ENCODE measurements around the gene CHP2.
"Not testable (repeated sequence)": the region's sequence is repeated elsewhere in the genome, so short reads cannot be mapped to it uniquely, and the experiment has no call there.

The CHP2 gene

DNA sequence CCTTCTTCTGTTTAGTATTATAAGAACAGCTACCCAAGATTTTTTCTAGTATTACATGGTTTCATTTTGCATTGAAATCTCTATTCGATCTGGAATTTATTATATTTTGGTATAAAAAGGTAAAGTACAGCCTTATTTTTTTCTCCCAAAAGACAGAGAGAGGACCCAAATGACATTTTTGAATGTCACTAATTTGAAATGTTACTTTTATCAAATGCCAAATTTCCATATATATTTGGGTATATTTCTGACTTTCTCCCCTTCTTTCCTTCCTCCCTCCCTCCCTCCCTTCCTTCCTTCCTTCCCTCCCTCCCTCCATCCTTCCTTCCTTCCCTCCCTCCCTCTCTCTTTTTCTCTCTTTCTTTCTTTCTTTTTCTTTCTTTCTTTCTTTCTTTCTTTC lies 6.2 kb upstream of the CHP2 start:
- H3K27ac ChIP-seq: no peak overlapping the region
- TF ChIP-seq, protein P1, sequence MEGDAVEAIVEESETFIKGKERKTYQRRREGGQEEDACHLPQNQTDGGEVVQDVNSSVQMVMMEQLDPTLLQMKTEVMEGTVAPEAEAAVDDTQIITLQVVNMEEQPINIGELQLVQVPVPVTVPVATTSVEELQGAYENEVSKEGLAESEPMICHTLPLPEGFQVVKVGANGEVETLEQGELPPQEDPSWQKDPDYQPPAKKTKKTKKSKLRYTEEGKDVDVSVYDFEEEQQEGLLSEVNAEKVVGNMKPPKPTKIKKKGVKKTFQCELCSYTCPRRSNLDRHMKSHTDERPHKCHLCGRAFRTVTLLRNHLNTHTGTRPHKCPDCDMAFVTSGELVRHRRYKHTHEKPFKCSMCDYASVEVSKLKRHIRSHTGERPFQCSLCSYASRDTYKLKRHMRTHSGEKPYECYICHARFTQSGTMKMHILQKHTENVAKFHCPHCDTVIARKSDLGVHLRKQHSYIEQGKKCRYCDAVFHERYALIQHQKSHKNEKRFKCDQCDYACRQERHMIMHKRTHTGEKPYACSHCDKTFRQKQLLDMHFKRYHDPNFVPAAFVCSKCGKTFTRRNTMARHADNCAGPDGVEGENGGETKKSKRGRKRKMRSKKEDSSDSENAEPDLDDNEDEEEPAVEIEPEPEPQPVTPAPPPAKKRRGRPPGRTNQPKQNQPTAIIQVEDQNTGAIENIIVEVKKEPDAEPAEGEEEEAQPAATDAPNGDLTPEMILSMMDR (conservative IDR thresholded peaks at IDR 0.05): no peak

DNA sequence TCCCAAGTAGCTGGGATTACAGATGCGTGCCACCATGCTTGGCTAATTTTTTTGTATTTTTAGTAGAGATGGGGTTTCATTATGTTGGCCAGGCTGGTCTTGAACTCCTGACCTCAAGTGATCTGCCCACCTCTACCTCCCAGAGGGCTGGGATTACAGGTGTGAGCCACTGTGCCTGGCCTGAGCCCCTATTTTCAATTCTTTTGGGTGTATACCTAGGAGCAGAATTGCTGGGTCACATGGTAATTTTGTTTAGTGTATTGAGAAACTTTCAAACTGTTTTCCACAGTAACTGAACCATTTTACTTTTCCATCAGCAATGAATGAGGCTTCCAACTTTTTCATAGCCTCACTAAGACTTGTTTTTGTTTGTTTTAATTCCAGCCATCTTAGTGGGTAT lies 3.8 kb upstream of the CHP2 start:
- not testable (repeated sequence) for H3K27ac ChIP-seq

DNA sequence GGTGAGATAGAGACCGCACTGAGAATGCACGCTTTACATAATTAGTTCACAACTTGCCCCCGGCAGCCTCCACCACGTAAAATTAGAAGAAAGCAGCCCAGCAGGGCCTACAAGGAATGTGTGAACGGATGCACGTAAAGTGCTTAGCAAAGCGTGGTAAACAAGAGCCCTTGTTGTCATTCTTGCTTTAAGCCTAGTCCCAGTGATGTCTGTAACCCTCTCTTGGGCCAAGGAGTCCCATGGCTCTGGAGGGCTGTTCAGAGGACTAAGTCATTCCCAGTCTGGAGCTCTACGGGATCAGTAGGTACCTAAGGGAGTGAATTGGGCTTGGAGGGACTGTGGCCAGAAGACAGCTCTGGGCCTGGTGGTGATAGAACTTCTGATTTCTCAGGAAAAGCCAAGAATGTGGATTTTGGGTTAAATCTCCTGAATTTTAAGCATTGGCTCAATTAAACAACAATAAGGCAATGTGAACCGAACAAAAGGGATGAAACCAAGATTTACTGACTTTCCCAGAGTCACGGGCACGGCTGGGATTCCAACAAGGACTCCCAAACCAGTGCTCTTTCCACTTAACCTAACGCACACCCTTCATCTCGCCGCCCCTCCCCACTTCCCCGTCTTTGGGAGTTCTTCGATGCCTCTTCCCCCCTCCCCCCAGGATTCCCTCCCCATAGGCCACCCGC lies 775 bp upstream of the CHP2 start:
- no peak overlapping the region for H3K27ac ChIP-seq
- TF ChIP-seq, protein P1 (conservative IDR thresholded peaks at IDR 0.05): no peak

DNA sequence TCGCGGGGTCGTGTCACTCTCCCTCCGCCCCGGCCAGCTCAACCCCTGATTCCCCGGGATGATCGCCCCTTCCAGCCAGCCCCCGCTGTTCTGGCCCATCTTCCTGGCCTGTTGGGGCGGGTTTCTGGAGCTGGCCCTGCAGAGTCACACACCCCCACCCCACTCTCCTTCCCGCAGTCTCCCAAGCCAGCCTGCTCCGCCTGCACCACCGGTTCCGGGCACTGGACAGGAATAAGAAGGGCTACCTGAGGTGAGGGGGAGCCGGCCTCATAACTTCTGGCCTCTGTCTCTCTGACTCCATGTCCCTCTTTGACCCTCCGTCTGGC lies 621 bp downstream of the CHP2 start:
- TF ChIP-seq, protein P1 (conservative IDR thresholded peaks at IDR 0.05): no peak
- H3K27ac ChIP-seq: no peak overlapping the region

DNA sequence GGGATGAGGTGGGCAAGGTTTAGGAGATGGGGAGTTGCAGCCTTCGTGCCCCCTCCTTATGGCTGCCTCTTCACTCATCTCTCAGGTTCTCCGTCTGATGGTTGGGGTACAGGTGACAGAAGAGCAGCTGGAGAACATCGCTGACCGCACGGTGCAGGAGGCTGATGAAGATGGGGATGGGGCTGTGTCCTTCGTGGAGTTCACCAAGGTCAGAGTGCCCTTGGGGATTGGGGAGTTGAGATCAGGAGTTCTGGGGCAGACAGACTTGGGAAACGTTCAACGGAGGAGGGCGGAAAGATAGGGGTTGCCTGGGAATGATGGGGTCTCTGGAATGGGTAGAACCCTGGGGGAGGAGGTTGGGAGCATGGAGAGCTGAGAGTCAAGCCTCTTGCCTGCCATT lies 2.3 kb downstream of the CHP2 start:
- no peak overlapping the region for H3K27ac ChIP-seq
- TF ChIP-seq, protein P1 (conservative IDR thresholded peaks at IDR 0.05): no peak

DNA sequence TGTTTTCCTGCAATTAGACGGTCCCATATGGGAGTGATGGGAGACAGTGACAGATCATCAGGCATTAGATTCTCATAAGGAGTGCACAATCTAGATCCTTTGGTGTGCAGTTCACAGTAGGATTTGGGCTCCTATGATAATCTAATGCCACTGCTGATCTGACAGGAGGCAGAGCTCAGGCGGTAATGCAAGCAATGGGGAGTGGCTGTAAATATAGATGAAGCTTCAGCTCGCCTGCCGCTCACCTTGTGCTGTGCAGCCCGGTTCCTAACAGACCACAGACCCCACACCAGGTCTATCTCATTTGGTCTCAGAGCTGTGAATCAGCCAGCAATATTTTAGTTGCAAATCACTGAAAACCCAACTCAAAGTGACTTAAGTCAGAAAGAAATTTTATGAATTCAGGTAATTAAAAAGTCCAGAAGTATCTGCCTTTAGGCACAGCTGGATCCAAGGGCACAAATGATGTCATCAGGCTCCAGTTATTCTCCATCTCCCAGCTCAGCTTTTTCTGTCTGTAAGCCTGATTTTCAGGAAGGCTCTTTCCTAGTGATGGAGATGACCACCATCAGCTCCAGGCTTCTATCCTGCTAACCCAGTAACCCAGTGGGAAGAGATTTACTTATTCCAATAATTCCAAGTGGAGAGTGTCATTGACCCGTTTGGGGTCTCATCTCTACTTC lies 3.3 kb downstream of the CHP2 start:
- TF ChIP-seq, protein P1 (conservative IDR thresholded peaks at IDR 0.05): no peak
- no peak overlapping the region for H3K27ac ChIP-seq

DNA sequence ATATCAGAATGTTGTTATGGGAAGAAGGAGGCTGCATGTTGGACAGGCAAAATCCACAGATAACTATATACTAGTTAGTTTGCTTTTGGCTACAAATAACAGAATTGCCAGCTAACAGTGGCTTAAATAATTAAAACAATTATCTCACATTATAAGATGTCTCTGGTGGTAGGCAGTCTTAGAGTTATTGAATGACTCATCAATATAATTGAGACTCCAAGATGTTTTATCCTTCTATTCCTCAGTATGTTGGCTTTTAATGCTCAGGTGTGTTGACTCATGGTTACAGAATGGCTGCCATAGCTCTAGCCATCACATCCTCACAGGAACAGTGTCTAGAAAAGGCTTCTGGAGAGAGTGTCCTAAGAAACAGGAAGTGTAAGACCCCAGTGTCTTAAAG lies 11.1 kb downstream of the CHP2 start:
- no peak overlapping the region for H3K27ac ChIP-seq
- TF ChIP-seq, protein P1 (conservative IDR thresholded peaks at IDR 0.05): no peak

DNA sequence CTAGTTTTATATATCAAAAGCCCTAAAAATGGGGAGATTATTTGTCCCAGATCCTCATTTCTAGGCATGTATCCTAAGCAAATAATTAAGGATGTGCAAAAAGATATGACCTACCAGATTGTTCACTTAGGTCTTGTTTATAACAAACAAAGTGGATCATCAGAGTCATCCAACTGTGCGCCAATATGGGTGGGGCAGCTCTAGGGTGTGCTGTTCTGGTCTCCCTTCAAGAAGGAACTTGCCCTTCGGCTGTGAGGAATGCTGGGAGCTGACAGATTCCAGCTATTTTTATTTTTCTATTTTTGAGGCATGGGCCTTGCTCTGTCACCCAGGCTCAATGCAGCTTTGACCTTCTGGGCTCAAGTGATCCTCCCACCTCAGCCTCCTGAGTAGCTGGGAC lies 13.8 kb downstream of the CHP2 start:
- no peak overlapping the region for H3K27ac ChIP-seq
- TF ChIP-seq, protein P1 (conservative IDR thresholded peaks at IDR 0.05): no peak
